GM12892 (cell line): ENCODE results near the gene KIAA1755.

Experiments
- POLR2A ChIP-seq: IDR thresholded peaks from 2 replicates; pipeline ENCODE4 v1.6.1; 2011; ENCODE audit warnings: low read depth, low read length, control low read depth
- TAF1 ChIP-seq: IDR thresholded peaks from 2 replicates; pipeline ENCODE4 v1.6.1; 2011; ENCODE audit warnings: low read depth, mild to moderate bottlenecking, control low read depth, low read length, borderline replicate concordance

DNA sequence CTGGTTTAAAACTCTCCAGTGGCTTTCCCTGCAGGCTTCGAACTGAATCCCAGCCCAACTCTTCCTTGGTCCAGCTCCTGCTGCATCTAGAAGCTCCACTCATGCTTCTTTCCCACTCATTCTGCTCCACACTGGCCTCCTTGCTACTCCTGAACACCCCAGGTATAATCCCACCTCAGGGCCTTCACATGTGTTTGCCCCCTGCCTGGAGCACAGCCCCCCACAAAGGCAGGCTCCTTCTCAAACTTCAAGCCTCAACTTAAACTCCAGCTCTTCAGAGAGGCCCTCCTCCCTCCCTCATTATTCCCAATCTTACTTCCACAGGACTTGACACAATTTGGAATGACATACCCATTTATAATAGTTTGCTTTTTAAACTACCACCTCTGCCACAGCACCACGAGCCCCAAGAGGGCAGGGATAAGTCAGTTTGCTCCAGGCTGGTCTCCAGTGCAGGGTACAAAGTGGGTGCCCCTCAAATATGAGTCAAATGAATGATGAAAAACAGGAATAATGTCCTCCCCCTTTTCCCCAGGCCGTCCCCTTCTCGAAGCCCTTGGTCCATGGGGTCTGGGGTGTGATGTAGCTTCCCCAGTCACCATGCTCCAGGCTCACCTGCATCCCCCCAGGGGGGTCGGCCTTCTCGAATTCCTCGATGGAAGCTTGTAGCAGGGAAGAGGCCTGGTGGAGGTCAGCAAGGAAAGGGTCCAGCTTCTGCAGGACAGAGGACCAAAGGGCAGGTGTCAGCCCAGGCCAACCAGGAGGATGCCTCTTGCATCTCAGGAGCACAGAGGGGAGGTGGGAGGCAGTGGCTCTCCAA is 37.4 kb downstream of the KIAA1755 start:
- TF ChIP-seq POLR2A: no peak
- no peak for TF ChIP-seq TAF1
